GM12872 (cell line): ENCODE measurements around the gene ZBTB40.

Source experiments
- CTCF ChIP-seq: IDR thresholded peaks from 3 replicates; pipeline ENCODE4 v1.5.1; 2011; ENCODE audit warnings: low read depth, mild to moderate bottlenecking, low read length, moderate library complexity; ENCODE audit not compliant: insufficient read depth

Gene ZBTB40

GRCh38 chr1:22569269-22569668 is 117.6 kb downstream of the ZBTB40 start:
- no peak for TF ChIP-seq CTCF

GRCh38 chr1:22570140-22570909 is 118.7 kb downstream of the ZBTB40 start:
- no peak for TF ChIP-seq CTCF

- TF ChIP-seq CTCF = no peak
These were observed 121.2 kb downstream of the ZBTB40 start for GRCh38 chr1:22572818-22573217.

GRCh38 chr1:22573237-22573636 is 121.6 kb downstream of the ZBTB40 start:
- no peak for TF ChIP-seq CTCF

GRCh38 chr1:22575532-22576149 is 124.0 kb downstream of the ZBTB40 start:
- TF ChIP-seq CTCF = no peak

GRCh38 chr1:22576150-22576544 is 124.5 kb downstream of the ZBTB40 start:
- no peak for TF ChIP-seq CTCF

- no peak for TF ChIP-seq CTCF
These were observed 125.0 kb downstream of the ZBTB40 start for GRCh38 chr1:22576617-22577016.
